Mesothelial cell of epicardium (in vitro differentiated cells): ENCODE measurements around the gene FOCAD. TPM values are rescaled to one million over a fixed set of nuclear protein-coding genes. Genes with fewer than 3 reads are reported as not detected.
A peak's percentile ranks its signal among the peaks of the same experiment; 100 is the strongest.

Experiments used
- DNase-seq, 2 experiments: peaks; one replicate each; pipeline ENCODE4 v3.0.0; 2021; ENCODE audit warnings: low spot score in 2 of 2; ENCODE audit not compliant: unreplicated experiment in 2 of 2
- H3K27ac Mint-ChIP-seq: 2 replicates; pipeline ENCODE4 v1.8.0; 2021; ENCODE audit warnings: mixed read lengths
- H3K27me3 Mint-ChIP-seq: 2 replicates; pipeline ENCODE4 v1.8.0; 2021; ENCODE audit warnings: low read depth, mixed read lengths
- H3K36me3 Mint-ChIP-seq: 2 replicates; pipeline ENCODE4 v1.8.0; 2021; ENCODE audit warnings: mixed read lengths
- H3K4me1 Mint-ChIP-seq: 2 replicates; pipeline ENCODE4 v1.8.0; 2021; ENCODE audit warnings: mixed read lengths
- H3K4me3 Mint-ChIP-seq: 2 replicates; pipeline ENCODE4 v1.8.0; 2021; ENCODE audit warnings: mild to moderate bottlenecking, moderate library complexity, mixed read lengths
- H3K9me3 Mint-ChIP-seq: 2 replicates; pipeline ENCODE4 v1.8.0; 2021; ENCODE audit warnings: mixed read lengths
- total RNA-seq: library from RNA; stranded (reverse); gene quantifications from 3 replicates; pipeline ENCODE4 v1.2.1, GENCODE V29; 2021
- TF ChIP-seq, protein P1 (sequence below): fragments of 200-600 bp; sonication (generic); IDR thresholded peaks from one replicate; pipeline ENCODE4 v1.5.0; 2021; ENCODE audit warnings: antibody characterized with exemption; ENCODE audit not compliant: unreplicated experiment

Gene FOCAD
- total RNA-seq, 1 donor from 2014 or later, result 78.4 TPM

DNA sequence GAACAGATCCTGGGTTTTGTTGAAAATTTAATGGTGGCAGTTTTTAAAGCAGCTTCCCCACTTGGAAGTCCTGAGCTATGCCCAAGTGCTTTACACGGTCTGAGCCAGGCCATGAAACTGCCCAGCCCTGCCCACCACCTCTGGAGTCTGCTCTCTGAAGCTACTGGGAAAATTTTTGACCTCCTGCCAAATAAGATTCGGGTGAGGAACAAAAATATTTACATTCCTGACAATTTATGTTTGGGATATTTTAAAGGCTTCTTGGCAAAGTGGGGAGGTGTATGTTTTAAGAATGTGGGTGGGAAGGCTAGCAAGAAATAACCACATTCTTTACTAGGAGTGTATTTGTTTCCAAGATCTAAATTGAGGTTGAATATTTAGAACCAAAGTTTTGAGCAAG lies 297.4 kb downstream of the FOCAD start:
- H3K4me3 Mint-ChIP-seq, result no peak overlapping the region
- H3K9me3 Mint-ChIP-seq, result peaks cover 2% of the 10 kb centered on the region
- H3K27ac Mint-ChIP-seq, result peak overlapping the region; percentile 89
- TF ChIP-seq, protein P1, sequence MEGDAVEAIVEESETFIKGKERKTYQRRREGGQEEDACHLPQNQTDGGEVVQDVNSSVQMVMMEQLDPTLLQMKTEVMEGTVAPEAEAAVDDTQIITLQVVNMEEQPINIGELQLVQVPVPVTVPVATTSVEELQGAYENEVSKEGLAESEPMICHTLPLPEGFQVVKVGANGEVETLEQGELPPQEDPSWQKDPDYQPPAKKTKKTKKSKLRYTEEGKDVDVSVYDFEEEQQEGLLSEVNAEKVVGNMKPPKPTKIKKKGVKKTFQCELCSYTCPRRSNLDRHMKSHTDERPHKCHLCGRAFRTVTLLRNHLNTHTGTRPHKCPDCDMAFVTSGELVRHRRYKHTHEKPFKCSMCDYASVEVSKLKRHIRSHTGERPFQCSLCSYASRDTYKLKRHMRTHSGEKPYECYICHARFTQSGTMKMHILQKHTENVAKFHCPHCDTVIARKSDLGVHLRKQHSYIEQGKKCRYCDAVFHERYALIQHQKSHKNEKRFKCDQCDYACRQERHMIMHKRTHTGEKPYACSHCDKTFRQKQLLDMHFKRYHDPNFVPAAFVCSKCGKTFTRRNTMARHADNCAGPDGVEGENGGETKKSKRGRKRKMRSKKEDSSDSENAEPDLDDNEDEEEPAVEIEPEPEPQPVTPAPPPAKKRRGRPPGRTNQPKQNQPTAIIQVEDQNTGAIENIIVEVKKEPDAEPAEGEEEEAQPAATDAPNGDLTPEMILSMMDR, result no peak
- peaks cover 22% of the 10 kb centered on the region for H3K4me1 Mint-ChIP-seq
- H3K27me3 Mint-ChIP-seq, result no peaks in the 10 kb centered on the region
- peak in 1 of 2 experiments; percentile 41 for DNase-seq
- peaks cover 47% of the 10 kb centered on the region for H3K36me3 Mint-ChIP-seq

DNA sequence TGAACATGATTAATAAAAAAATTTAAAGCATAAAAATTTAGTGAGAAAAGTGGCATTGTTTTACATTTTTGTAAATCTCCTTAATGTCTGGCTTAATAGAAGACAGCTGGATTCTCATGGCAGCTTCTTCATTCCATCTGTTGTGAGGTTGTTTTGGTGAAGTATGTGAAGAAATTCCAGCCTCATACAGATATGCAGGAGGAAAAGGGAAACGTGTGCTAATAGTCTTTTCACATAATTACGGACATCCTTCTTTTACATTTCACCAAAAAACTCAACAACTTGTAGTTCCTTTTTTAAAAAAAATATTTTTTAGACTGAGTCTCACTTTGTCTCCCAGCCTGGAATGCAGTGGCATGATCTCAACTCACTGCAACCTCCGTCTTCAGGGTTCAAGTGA lies 300.4 kb downstream of the FOCAD start:
- H3K27ac Mint-ChIP-seq, result no peak overlapping the region
- TF ChIP-seq, protein P1, result no peak
- peaks cover 40% of the 10 kb centered on the region for H3K36me3 Mint-ChIP-seq
- no peak overlapping the region for H3K4me3 Mint-ChIP-seq
- DNase-seq, result no peak
- H3K9me3 Mint-ChIP-seq, result no peaks in the 10 kb centered on the region
- H3K27me3 Mint-ChIP-seq, result no peaks in the 10 kb centered on the region
- peaks cover 22% of the 10 kb centered on the region for H3K4me1 Mint-ChIP-seq

DNA sequence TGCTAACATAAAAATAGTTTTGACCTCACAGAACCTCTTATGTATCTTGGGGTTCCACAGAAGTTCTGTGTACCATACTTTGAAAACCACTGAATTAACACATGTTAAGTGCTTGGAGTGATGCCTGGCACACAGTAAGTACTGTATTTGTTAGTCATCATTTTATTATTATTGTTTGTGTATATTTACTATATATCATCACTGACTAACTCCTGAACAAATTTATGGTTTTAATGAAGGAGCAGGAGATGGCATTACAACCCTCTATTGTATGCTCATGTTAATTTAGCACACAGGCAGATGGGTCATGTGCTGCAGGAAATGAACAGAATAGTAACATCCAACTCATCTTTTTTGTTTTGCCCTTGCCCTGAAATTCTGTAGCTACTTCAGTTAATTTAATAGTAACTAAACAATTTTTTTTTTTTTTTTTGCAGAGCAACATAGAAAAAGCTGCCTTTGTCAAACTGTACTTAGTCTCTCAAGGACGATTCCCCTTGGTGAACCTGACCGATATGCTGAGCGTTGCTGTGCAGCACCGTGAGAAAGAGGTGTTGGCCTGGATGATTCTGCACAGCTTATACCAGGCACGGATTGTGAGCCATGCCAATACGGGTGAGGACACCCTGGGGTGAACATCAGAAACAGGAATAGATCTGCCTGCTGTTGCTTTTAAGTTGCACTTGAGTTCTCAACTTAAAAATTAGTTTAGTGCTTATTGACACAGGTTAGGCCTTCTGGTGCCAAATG lies 302.0 kb downstream of the FOCAD start:
- Mint-ChIP-seq H3K4me1 (peaks cover 17% of the 10 kb centered on the region), H3K4me3 (no peak overlapping the region), H3K27me3 (no peaks in the 10 kb centered on the region), H3K9me3 (no peaks in the 10 kb centered on the region), H3K36me3 (peaks cover 51% of the 10 kb centered on the region), H3K27ac (no peak overlapping the region)
- TF ChIP-seq, protein P1, result no peak
- DNase-seq, result no peak

DNA sequence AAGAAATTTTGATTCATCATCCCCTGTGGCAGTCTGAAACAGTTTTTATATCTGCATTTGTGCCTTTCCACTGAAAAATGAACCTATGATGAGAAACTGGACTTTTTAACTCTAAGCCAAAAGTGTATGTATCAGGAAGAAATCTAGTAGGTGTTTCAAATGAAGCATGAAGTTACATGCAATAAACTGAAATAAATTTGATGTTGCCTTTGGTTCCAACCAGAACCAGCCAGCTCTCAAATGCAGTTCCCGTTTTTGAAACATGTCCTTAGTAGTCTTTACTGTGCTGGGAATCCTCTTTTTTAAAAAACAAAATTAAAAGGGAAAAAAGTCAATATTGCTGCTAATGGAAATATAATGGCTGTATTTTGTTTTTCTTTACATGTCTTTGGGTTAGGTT lies 303.5 kb downstream of the FOCAD start:
- no peaks in the 10 kb centered on the region for H3K9me3 Mint-ChIP-seq
- H3K36me3 Mint-ChIP-seq, result peaks cover 49% of the 10 kb centered on the region
- H3K27me3 Mint-ChIP-seq, result no peaks in the 10 kb centered on the region
- TF ChIP-seq, protein P1, result no peak
- no peak overlapping the region for H3K4me3 Mint-ChIP-seq
- H3K27ac Mint-ChIP-seq, result no peak overlapping the region
- DNase-seq, result no peak
- peaks cover 2% of the 10 kb centered on the region for H3K4me1 Mint-ChIP-seq

DNA sequence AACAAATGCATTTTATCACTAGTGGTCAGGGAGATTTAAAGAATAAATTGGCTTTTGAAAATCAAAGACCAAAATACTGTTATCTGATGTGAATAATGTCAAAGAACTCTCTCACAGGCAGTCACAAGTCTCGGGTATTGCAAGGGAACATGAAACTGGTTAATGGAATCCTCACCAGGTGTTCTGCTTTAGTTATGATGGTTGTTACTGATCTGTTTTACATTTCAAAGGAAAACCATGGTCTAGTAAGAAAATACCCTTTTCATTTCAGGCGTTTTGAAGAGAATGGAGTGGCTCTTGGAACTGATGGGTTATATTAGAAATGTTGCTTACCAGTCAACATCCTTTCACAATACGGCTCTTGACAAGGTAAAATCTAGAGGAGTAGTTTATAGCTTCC lies 304.0 kb downstream of the FOCAD start:
- H3K9me3 Mint-ChIP-seq, result no peaks in the 10 kb centered on the region
- DNase-seq, result no peak
- peaks cover 48% of the 10 kb centered on the region for H3K36me3 Mint-ChIP-seq
- H3K4me1 Mint-ChIP-seq, result no peaks in the 10 kb centered on the region
- H3K27me3 Mint-ChIP-seq, result no peaks in the 10 kb centered on the region
- H3K4me3 Mint-ChIP-seq, result no peak overlapping the region
- H3K27ac Mint-ChIP-seq, result no peak overlapping the region
- TF ChIP-seq, protein P1, result no peak
